B cell (primary cell): ENCODE results near the gene LRRC4C. TPM values are rescaled to one million over a fixed set of nuclear protein-coding genes. Genes with fewer than 3 reads are reported as not detected.

Experiments
- ATAC-seq: fragments of 200-7000 bp; cut with Tn5 transposase; one replicate; pipeline ENCODE4 v1.10.0; 2021; ENCODE audit warnings: low read depth, mild to moderate bottlenecking, moderate number of reproducible peaks, moderate library complexity
- CTCF ChIA-PET: fragments of 350-600 bp; sonication (Branson Sonifier 250); formaldehyde crosslinking; loops from one replicate; lab custom pipeline; 2021; ENCODE audit warnings: antibody characterized with exemption, inconsistent platforms; lab: Charles Lee
- POLR2A ChIA-PET: fragments of 350-600 bp; sonication (Branson Sonifier 250); formaldehyde crosslinking; loops from one replicate; lab custom pipeline; 2021; ENCODE audit warnings: antibody characterized with exemption; lab: Charles Lee
- DNase-seq: peaks from one replicate; pipeline ENCODE4 v3.0.0; 2013
- H2AFZ ChIP-seq: 2 replicates; pipeline ENCODE4 v1.6.1; 2012; ENCODE audit warnings: mild to moderate bottlenecking, low read depth, low read length; ENCODE audit not compliant: insufficient read depth, poor library complexity, severe bottlenecking
- H3K27ac ChIP-seq, 2 donors: 1 replicate in 1 of 2; 2 replicates in 1 of 2; pipeline ENCODE4 v1.5.1; 2012 to 2013; ENCODE audit warnings: low read length in 2 of 2, mild to moderate bottlenecking in 2 of 2, moderate library complexity in 1 of 2
- H3K27me3 ChIP-seq, 4 experiments: fragments of 200-600 bp in 1 of 4; sonication (generic) in 1 of 4; replicated peaks in 1 of 4; 1 replicate in 2 of 4; 2 replicates in 2 of 4; pipeline versions ENCODE4 v1.6.1 to v1.7.0; 2013 to 2016; ENCODE audit warnings: low read length in 3 of 4, mild to moderate bottlenecking in 2 of 4, mixed read lengths in 1 of 4, moderate library complexity in 1 of 4; ENCODE audit not compliant: insufficient read depth in 4 of 4, control insufficient read depth in 3 of 4; ENCODE audit errors: control extremely low read depth in 1 of 4
- H3K36me3 ChIP-seq, 2 experiments: replicated peaks in 1 of 2; 1 replicate in 1 of 2; 2 replicates in 1 of 2; pipeline versions ENCODE4 v1.6.1 to v1.7.1; 2013; ENCODE audit warnings: low read length in 1 of 2; ENCODE audit not compliant: insufficient read depth in 2 of 2, control insufficient read depth in 1 of 2; ENCODE audit errors: control extremely low read depth in 1 of 2, extremely low read depth in 1 of 2
- H3K4me1 ChIP-seq, 2 donors: fragments of 200-600 bp in 1 of 2; sonication (generic) in 1 of 2; 1 replicate in 1 of 2; 2 replicates in 1 of 2; pipeline versions ENCODE4 v1.5.1 to v1.6.1; 2013 to 2017; ENCODE audit warnings: low read length in 2 of 2; ENCODE audit not compliant: control insufficient read depth in 2 of 2, insufficient read depth in 2 of 2
- H3K4me2 ChIP-seq: replicated peaks from 2 replicates; pipeline ENCODE3; 2012; ENCODE audit warnings: mild to moderate bottlenecking, low read depth, low read length; ENCODE audit not compliant: poor library complexity, severe bottlenecking
- H3K4me3 ChIP-seq, 5 experiments: fragments of 200-600 bp in 1 of 5; sonication (generic) in 1 of 5; 1 replicate in 3 of 5; 2 replicates in 2 of 5; pipeline versions ENCODE4 v1.5.1 to v1.7.0; 2011 to 2016; ENCODE audit warnings: low read length in 4 of 5, mild to moderate bottlenecking in 4 of 5, low read depth in 2 of 5, control low read depth in 1 of 5, moderate library complexity in 1 of 5; ENCODE audit not compliant: insufficient read depth in 1 of 5; ENCODE audit errors: control extremely low read depth in 1 of 5, extremely low read depth in 1 of 5
- H3K79me2 ChIP-seq: fragments of 200-600 bp; sonication (generic); one replicate; pipeline ENCODE4 v1.6.0; 2016; ENCODE audit warnings: low read length; ENCODE audit not compliant: control insufficient read depth, insufficient read depth
- H3K9ac ChIP-seq: fragments of 200-600 bp; sonication (generic); 2 replicates; pipeline ENCODE4 v1.6.1; 2017; ENCODE audit warnings: mild to moderate bottlenecking, low read length, moderate library complexity
- H3K9me3 ChIP-seq, 3 donors: one replicate each; pipeline versions ENCODE4 v1.6.1 to v1.7.1; 2013; ENCODE audit warnings: low read length in 2 of 3; ENCODE audit not compliant: control insufficient read depth in 2 of 3, insufficient read depth in 1 of 3; ENCODE audit errors: control extremely low read depth in 1 of 3
- H4K20me1 ChIP-seq: 2 replicates; pipeline ENCODE4 v1.6.0; 2012; ENCODE audit warnings: mild to moderate bottlenecking, low read length; ENCODE audit not compliant: insufficient read depth, control insufficient read depth, poor library complexity, severe bottlenecking
- H3K27ac Mint-ChIP-seq: one replicate; pipeline ENCODE4 v1.8.0; 2021; ENCODE audit warnings: mixed read lengths
- H3K27me3 Mint-ChIP-seq: one replicate; pipeline ENCODE4 v1.8.0; 2021; ENCODE audit warnings: mixed read lengths
- H3K4me1 Mint-ChIP-seq: one replicate; pipeline ENCODE4 v1.8.0; 2021; ENCODE audit warnings: mixed read lengths
- H3K4me3 Mint-ChIP-seq: one replicate; pipeline ENCODE4 v1.8.0; 2021; ENCODE audit warnings: mixed read lengths
- H3K9me3 Mint-ChIP-seq: one replicate; pipeline ENCODE4 v1.8.0; 2022; ENCODE audit warnings: mixed read lengths; ENCODE audit not compliant: insufficient read depth
- EZH2 ChIP-seq: IDR thresholded peaks from 2 replicates; pipeline ENCODE4 v1.6.1; 2012; ENCODE audit warnings: borderline replicate concordance, low read depth, mild to moderate bottlenecking, moderate library complexity, low read length; ENCODE audit not compliant: insufficient read depth, poor library complexity, severe bottlenecking
- WGBS: methylation state at CpG from one replicate; pipeline ENCODE4 v1.1.5; 2013; ENCODE audit warnings: missing lambda C conversion rate; ENCODE audit not compliant: insufficient coverage; 5-methylcytosine and 5-hydroxymethylcytosine counted together
- intact Hi-C: fragments of 100-400 bp; cut with micrococcal nuclease; formaldehyde crosslinking; loops from one replicate; pipeline ENCODE4 v1.10.0; 2022
- polyA plus RNA-seq: library from polyadenylated mRNA; depleted of rRNA; stranded (reverse); fragments of >200 nt; gene quantifications from 2 replicates; pipeline ENCODE4 v1.2.3, GENCODE V29; 2012
- total RNA-seq, 2 donors: library from RNA; stranded (reverse); fragments of 120-200 nt in 1 of 2; gene quantifications; 1 replicate in 1 of 2; 2 replicates in 1 of 2; pipeline versions ENCODE4 v1.2.3 to v1.2.4, GENCODE V29; 2013 to 2022
- TF ChIP-seq, protein P1 (sequence below): fragments of 200-600 bp; IDR thresholded peaks from one replicate; pipeline ENCODE4 v1.8.0; 2022; ENCODE audit warnings: antibody characterized with exemption, mild to moderate bottlenecking

Gene LRRC4C
- total and polyA plus RNA-seq, 2 donors (not counting 1 experiment from before 2014, with no cell fraction given), result 0.57 TPM; not detected in 1

DNA sequence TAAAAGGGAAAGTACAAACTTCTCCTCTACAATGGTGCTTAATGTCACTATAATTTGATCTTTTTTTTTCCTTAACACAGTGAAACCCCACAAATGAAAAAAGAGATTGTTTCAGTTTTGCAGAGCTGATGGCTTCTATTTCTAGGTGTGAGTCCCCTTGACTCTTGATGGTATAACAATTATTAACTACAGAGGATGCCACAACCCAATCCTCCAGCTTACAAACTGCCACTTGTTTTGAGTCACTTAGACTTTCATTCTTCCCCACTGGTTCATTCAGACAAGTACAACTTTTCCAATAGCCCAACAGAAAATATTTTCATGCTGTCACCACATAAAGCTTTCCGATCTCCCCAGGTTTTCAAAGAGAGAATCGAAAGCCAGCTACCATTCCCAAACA is 812.2 kb downstream of the LRRC4C start:
- Mint-ChIP-seq H3K4me3 (no peak overlapping the region), H3K9me3 (peaks cover 14% of the 10 kb centered on the region), H3K27ac (no peak overlapping the region), H3K27me3 (no peaks in the 10 kb centered on the region), H3K4me1 (no peaks in the 10 kb centered on the region)
- Histone ChIP-seq H3K79me2 (no peaks in the 10 kb centered on the region), H2AFZ (no peak overlapping the region), H3K9me3 (peaks cover 0 to 1% (median 0%) of the 10 kb centered on the region in 3 donors), H3K9ac (no peak overlapping the region), H3K4me1 (no peaks in the 10 kb centered on the region), H3K4me2 (no peak overlapping the region), H3K27ac (no peak overlapping the region), H4K20me1 (no peaks in the 10 kb centered on the region), H3K27me3 (no peaks in the 10 kb centered on the region), H3K4me3 (no peak overlapping the region), H3K36me3 (no peaks in the 10 kb centered on the region)
- intact Hi-C loops, result no loop called here
- 100% methylated on average over 2 of the region's 2 CpGs for WGBS
- DNase-seq (no peak), ATAC-seq (no peak)
- CTCF ChIA-PET, result no interaction called here
- TF ChIP-seq EZH2, result no peak
- TF ChIP-seq, protein P1, sequence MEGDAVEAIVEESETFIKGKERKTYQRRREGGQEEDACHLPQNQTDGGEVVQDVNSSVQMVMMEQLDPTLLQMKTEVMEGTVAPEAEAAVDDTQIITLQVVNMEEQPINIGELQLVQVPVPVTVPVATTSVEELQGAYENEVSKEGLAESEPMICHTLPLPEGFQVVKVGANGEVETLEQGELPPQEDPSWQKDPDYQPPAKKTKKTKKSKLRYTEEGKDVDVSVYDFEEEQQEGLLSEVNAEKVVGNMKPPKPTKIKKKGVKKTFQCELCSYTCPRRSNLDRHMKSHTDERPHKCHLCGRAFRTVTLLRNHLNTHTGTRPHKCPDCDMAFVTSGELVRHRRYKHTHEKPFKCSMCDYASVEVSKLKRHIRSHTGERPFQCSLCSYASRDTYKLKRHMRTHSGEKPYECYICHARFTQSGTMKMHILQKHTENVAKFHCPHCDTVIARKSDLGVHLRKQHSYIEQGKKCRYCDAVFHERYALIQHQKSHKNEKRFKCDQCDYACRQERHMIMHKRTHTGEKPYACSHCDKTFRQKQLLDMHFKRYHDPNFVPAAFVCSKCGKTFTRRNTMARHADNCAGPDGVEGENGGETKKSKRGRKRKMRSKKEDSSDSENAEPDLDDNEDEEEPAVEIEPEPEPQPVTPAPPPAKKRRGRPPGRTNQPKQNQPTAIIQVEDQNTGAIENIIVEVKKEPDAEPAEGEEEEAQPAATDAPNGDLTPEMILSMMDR, result no peak
- POLR2A ChIA-PET, result no interaction called here

DNA sequence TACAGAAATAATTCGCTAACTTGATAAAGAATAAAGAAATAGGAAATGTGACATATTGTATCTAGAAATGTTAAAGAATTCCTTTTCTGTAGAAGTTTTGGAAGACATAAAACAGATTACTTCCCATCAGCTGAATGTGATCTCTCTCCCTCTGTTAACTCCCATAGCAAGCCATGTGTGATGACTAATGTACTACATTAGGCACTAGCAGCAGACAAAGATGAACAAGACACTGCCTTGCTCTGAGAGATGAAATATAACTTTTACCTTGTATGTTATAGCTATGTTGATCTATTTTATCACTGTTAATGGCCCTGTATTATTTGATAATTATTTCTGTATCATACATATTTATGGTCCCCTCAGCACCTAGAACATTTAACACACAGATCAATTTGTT is 817.2 kb downstream of the LRRC4C start:
- ChIA-PET POLR2A (no interaction called here), CTCF (no interaction called here)
- H3K4me3 ChIP-seq, result no peak overlapping the region
- Mint-ChIP-seq H3K27ac (no peak overlapping the region), H3K4me3 (no peak overlapping the region), H3K27me3 (no peaks in the 10 kb centered on the region), H3K4me1 (no peaks in the 10 kb centered on the region), H3K9me3 (peaks cover 15% of the 10 kb centered on the region)
- H3K79me2 ChIP-seq, result no peaks in the 10 kb centered on the region
- no peak overlapping the region for H3K4me2 ChIP-seq
- intact Hi-C loops, result no loop called here
- H4K20me1 ChIP-seq, result no peaks in the 10 kb centered on the region
- no peak for DNase-seq
- no peaks in the 10 kb centered on the region for H3K27me3 ChIP-seq
- no peak for ATAC-seq
- H3K4me1 ChIP-seq, result no peaks in the 10 kb centered on the region
- no peak overlapping the region for H2AFZ ChIP-seq
- H3K27ac ChIP-seq, result no peak overlapping the region
- H3K9me3 ChIP-seq, result no peaks in the 10 kb centered on the region
- TF ChIP-seq, protein P1, result no peak
- TF ChIP-seq EZH2, result no peak
- no peak overlapping the region for H3K9ac ChIP-seq
- no peaks in the 10 kb centered on the region for H3K36me3 ChIP-seq
- no CpG with 5 or more reads among the region's 1 CpG for WGBS
